Measurements from ENCODE around the gene PHOSPHO1.

Gene PHOSPHO1

DNA sequence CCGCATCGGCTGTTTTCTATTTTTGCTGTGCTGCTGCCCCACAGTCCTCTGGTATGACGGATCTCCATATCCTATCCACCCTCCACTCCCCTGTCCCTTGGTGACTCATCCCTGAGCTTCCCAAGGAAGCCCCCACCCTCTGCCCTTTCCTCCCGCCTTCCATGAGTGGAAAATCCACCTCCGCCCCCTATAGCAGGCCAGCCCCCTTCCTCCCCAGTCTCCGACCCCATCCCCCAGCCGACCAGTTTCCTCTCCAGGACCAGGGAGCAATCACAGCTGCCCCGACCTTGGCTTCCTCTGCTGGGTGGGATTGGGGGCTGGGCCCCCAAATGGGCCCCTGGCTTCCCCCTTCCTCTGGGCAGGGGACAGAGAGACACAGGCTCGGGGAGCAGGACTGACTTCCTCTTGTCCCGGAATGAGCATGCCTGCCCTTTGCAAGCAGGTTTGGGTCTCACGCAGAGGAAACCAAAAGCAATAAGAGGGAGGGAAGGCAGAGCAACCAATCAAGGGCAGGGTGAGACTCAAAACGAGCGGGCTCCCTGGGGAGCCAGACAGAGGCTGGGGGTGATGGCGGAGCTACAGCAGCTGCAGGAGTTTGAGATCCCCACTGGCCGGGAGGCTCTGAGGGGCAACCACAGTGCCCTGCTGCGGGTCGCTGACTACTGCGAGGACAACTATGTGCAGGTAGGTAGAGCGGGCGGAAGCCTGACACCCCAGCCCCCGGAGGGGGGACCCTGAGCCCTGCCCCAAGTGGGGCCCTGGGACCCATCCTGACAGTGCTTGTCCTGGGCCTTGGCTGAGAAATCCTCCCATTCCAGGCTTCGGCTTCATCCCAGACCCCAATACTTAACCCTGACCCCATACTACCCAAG is 20.2 kb downstream of the PHOSPHO1 start, which contains the start of the genes ABI3 and GNGT2:
Gene ABI3, plus strand, starts transcription at position 550 of the 872 bp plus-strand sequence. Its CDS starts 18 bp downstream, at position 568.
Gene GNGT2, minus strand, starts transcription at position 417 of the 872 bp plus-strand sequence. CDS start 3,152 bp downstream, outside the sequence.
- peaks cover 20% of the 10 kb centered on the region for H3K4me1 ChIP-seq (ENCODE audit: control insufficient read depth, insufficient read depth, low read length, poor library complexity, severe bottlenecking)
- H3K4me3 ChIP-seq (ENCODE audit: insufficient read depth, low read depth, low read length, poor library complexity, severe bottlenecking), result peak within 1 kb of the TSS; percentile 58
- H3K27me3 ChIP-seq (replicated peaks; ENCODE audit: control insufficient read depth, insufficient read depth, low read length, poor library complexity, severe bottlenecking), result no peaks in the 10 kb centered on the region
- DNase-seq, result peak in 1 of 3 donors; percentile 44
- H3K9me3 ChIP-seq (ENCODE audit: control insufficient read depth, low read length), result no peaks in the 10 kb centered on the region
- no peaks in the 10 kb centered on the region for H3K36me3 ChIP-seq (ENCODE audit: control insufficient read depth, insufficient read depth, low read length)
- H3K27ac ChIP-seq (ENCODE audit: insufficient read depth, low read length, poor library complexity, severe bottlenecking), result peak within 1 kb of the TSS; percentile 68

DNA sequence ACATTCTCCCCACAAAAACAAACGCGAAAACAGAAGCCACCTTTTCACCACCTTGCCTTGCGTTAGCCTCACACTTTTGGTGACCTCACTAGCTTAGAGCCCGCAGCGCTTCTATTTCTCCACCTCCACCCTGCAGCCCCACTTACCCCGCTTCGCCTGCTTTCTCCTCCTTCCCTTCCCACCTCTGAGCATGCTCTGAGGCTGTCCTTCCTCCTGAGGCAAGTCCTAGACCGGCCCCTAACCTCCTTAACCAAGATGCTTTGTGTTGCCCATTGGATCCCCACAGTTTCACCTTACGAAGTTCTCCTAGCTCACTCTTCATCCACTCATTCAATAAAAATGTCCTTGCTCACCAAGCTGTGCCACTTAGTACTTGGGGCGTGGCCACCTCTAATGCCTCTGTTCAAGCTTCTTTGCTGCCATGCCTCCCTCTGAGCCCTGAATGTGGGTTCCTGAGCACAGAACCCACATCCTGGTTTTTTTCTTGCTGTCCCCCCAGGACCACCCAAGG is 21.5 kb downstream of the PHOSPHO1 start:
- Histone ChIP-seq H3K27me3 (replicated peaks; ENCODE audit: control insufficient read depth, insufficient read depth, low read length, poor library complexity, severe bottlenecking) (no peaks in the 10 kb centered on the region), H3K27ac (ENCODE audit: insufficient read depth, low read length, poor library complexity, severe bottlenecking) (peak overlapping the region; percentile 68), H3K36me3 (ENCODE audit: control insufficient read depth, insufficient read depth, low read length) (no peaks in the 10 kb centered on the region), H3K4me3 (ENCODE audit: insufficient read depth, low read depth, low read length, poor library complexity, severe bottlenecking) (no peak overlapping the region), H3K4me1 (ENCODE audit: control insufficient read depth, insufficient read depth, low read length, poor library complexity, severe bottlenecking) (peaks cover 20% of the 10 kb centered on the region), H3K9me3 (ENCODE audit: control insufficient read depth, low read length) (no peaks in the 10 kb centered on the region)
- no peak for DNase-seq

DNA sequence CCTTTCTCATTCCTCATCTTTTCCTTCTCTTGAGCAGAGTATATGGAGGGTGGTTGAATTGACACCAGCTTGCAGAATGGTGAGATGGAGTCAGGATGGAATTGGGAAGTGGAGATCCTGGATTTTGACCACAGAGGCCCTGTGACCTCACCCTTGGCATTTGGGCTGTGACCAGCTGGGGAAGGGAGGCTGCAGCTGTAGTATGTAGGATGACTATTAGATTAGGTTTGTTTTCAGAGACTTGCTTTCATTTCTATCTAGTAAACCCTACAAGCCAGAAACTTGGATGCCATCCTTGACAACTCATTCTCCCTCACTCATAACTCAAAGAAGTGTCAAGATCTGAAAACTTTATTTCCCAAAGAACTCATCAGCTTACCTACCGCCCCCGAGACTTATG is 26.1 kb downstream of the PHOSPHO1 start:
- H3K4me3 ChIP-seq (ENCODE audit: insufficient read depth, low read depth, low read length, poor library complexity, severe bottlenecking), result no peak overlapping the region
- peaks cover 6% of the 10 kb centered on the region for H3K4me1 ChIP-seq (ENCODE audit: control insufficient read depth, insufficient read depth, low read length, poor library complexity, severe bottlenecking)
- H3K27ac ChIP-seq (ENCODE audit: insufficient read depth, low read length, poor library complexity, severe bottlenecking), result no peak overlapping the region
- DNase-seq, result no peak
- H3K9me3 ChIP-seq (ENCODE audit: control insufficient read depth, low read length), result no peaks in the 10 kb centered on the region
- H3K27me3 ChIP-seq (replicated peaks; ENCODE audit: control insufficient read depth, insufficient read depth, low read length, poor library complexity, severe bottlenecking), result no peaks in the 10 kb centered on the region
- H3K36me3 ChIP-seq (ENCODE audit: control insufficient read depth, insufficient read depth, low read length), result no peaks in the 10 kb centered on the region

DNA sequence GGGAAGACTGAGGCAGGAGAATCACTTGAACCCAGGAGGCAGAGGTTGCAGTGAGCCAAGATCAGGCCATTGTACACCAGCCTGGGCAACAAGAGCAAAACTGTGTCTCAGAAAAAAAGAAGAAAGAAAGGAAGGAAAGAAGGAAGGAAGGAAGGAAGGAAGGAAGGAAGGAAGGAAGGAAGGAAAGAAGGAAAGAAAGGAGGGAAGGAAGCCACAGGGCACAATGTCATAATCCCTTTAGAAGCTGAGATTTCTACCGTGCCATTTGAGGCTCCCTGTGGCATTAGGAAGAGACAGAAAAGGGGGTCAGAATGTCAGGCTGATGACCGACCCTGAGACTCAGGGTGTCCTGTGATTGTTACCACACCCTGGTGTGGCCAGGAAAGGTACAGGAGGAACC is 26.8 kb downstream of the PHOSPHO1 start:
- H3K4me3 ChIP-seq (ENCODE audit: insufficient read depth, low read depth, low read length, poor library complexity, severe bottlenecking), result no peak overlapping the region
- no peaks in the 10 kb centered on the region for H3K9me3 ChIP-seq (ENCODE audit: control insufficient read depth, low read length)
- H3K27me3 ChIP-seq (replicated peaks; ENCODE audit: control insufficient read depth, insufficient read depth, low read length, poor library complexity, severe bottlenecking), result no peaks in the 10 kb centered on the region
- H3K4me1 ChIP-seq (ENCODE audit: control insufficient read depth, insufficient read depth, low read length, poor library complexity, severe bottlenecking), result no peaks in the 10 kb centered on the region
- DNase-seq, result no peak
- no peak overlapping the region for H3K27ac ChIP-seq (ENCODE audit: insufficient read depth, low read length, poor library complexity, severe bottlenecking)
- H3K36me3 ChIP-seq (ENCODE audit: control insufficient read depth, insufficient read depth, low read length), result no peaks in the 10 kb centered on the region

DNA sequence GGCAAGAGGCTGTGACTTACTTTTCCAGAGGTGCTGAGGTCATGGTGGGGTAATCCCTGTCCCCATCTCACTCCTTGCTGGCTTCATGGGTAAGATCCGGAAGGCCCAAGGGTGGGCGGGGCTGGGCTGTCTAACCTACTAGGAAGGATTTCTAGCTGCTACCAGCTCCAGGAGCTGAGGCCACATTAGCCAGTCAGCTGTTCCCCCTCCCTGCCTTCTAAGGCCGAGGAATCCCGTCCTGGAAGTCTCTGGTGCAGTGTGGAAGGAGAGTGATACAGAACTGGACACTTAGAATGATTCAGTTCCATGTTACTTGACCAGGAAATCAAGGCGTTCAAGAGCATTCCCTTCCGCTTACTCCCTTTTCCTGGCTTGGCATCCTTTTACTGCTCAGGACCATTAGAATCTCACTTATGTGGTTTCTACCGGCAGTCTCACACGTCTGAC is 29.1 kb downstream of the PHOSPHO1 start:
- Histone ChIP-seq H3K27me3 (replicated peaks; ENCODE audit: control insufficient read depth, insufficient read depth, low read length, poor library complexity, severe bottlenecking) (no peaks in the 10 kb centered on the region), H3K9me3 (ENCODE audit: control insufficient read depth, low read length) (no peaks in the 10 kb centered on the region), H3K27ac (ENCODE audit: insufficient read depth, low read length, poor library complexity, severe bottlenecking) (no peak overlapping the region), H3K4me1 (ENCODE audit: control insufficient read depth, insufficient read depth, low read length, poor library complexity, severe bottlenecking) (no peaks in the 10 kb centered on the region), H3K4me3 (ENCODE audit: insufficient read depth, low read depth, low read length, poor library complexity, severe bottlenecking) (no peak overlapping the region), H3K36me3 (ENCODE audit: control insufficient read depth, insufficient read depth, low read length) (no peaks in the 10 kb centered on the region)
- no peak for DNase-seq

DNA sequence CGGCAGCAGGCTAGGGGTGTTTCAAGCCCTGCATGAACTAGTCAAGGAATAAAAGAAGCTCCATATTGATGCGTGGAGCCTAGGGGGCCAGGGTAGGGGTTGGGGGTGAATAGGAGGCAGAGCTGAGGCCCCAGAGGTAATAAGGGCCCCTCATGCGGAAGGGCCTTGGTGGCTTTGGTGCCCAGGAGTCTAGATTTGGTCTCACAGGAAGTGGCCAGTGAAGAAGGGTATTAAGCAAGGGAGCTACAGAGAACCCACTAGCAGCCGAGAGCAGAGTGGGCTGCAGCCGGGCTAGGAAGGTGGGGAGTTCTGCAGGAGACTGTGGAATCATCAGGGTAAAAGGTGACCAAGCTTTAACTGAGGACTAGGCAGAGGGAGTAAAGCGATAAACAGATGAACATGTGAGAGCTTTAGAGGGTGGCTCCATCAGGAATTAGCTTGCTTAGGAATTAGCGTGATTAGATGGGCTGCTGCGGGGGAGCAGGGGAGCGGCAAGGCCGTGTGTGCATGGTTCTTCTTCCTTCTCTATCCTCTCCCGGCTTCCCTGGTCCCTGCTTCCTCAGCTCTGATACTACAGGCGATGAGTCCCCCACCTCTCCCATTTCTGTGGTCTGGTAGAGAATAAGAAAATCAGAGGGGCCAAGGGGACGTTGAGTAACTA is 30.0 kb downstream of the PHOSPHO1 start:
- H3K36me3 ChIP-seq (ENCODE audit: control insufficient read depth, insufficient read depth, low read length), result no peaks in the 10 kb centered on the region

DNA sequence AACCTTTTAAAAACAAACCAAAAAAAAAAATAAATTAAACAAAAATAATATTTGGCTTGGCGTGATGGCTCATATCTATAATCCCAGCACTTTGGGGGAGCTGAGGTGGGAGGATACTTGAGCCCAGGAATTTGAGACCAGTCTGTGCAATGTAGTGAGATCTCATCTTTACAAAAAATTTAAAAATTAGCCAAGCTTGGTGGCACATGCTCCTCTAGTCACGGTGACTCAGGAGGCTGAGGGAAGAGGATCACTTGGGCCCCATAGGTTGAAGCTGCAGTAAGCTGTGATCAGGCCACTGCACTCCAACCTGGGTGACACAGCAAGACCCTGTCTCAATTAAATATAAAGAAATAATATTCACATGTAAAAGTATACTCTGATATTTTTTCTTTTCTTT is 32.4 kb downstream of the PHOSPHO1 start:
- DNase-seq, result no peak
- Histone ChIP-seq H3K27me3 (replicated peaks; ENCODE audit: control insufficient read depth, insufficient read depth, low read length, poor library complexity, severe bottlenecking) (no peaks in the 10 kb centered on the region), H3K4me1 (ENCODE audit: control insufficient read depth, insufficient read depth, low read length, poor library complexity, severe bottlenecking) (no peaks in the 10 kb centered on the region), H3K4me3 (ENCODE audit: insufficient read depth, low read depth, low read length, poor library complexity, severe bottlenecking) (no peak overlapping the region), H3K27ac (ENCODE audit: insufficient read depth, low read length, poor library complexity, severe bottlenecking) (no peak overlapping the region), H3K36me3 (ENCODE audit: control insufficient read depth, insufficient read depth, low read length) (no peaks in the 10 kb centered on the region), H3K9me3 (ENCODE audit: control insufficient read depth, low read length) (no peaks in the 10 kb centered on the region)

More for the DNA sequence above, 30.0 kb downstream of the PHOSPHO1 start:
- Histone ChIP-seq H3K27me3 (replicated peaks; ENCODE audit: control insufficient read depth, insufficient read depth, low read length, poor library complexity, severe bottlenecking) (no peaks in the 10 kb centered on the region), H3K9me3 (ENCODE audit: control insufficient read depth, low read length) (no peaks in the 10 kb centered on the region), H3K27ac (ENCODE audit: insufficient read depth, low read length, poor library complexity, severe bottlenecking) (no peak overlapping the region), H3K4me3 (ENCODE audit: insufficient read depth, low read depth, low read length, poor library complexity, severe bottlenecking) (no peak overlapping the region), H3K4me1 (ENCODE audit: control insufficient read depth, insufficient read depth, low read length, poor library complexity, severe bottlenecking) (no peaks in the 10 kb centered on the region)
- DNase-seq, result no peak

DNA sequence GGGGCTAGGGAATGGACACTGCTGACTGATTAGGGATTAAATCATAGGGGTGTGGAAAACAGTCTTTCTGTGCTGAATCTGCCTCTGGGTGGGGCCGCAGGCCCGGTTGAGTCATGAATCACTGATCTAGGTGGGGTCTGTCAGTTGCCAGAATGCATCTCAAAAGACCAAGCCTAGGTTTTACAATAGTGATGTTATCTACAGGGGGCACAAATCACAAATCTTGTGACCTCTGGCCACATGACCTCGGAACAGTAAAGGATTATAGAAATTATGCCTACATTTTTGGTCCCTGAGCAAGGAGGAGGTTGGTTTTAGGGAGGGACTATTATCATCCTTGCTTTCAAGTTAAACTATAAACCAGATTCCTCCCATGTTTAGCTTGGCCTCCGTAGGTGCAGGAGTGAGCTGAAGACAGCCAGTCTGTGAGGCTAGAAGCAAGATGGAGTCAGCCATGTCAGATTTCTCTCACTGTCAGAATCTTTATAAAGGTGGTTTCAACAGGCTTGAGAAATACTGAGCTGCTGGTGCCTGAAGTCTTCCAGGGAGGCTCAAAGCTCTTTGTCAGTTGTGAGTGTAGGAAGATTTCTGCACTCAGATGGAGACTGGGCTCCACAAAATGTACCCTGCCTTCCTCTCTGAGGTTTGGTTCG is 33.1 kb downstream of the PHOSPHO1 start:
- no peaks in the 10 kb centered on the region for H3K4me1 ChIP-seq (ENCODE audit: control insufficient read depth, insufficient read depth, low read length, poor library complexity, severe bottlenecking)
- no peaks in the 10 kb centered on the region for H3K36me3 ChIP-seq (ENCODE audit: control insufficient read depth, insufficient read depth, low read length)
- H3K9me3 ChIP-seq (ENCODE audit: control insufficient read depth, low read length), result no peaks in the 10 kb centered on the region
- H3K27ac ChIP-seq (ENCODE audit: insufficient read depth, low read length, poor library complexity, severe bottlenecking), result no peak overlapping the region
- no peak for DNase-seq
- no peaks in the 10 kb centered on the region for H3K27me3 ChIP-seq (replicated peaks; ENCODE audit: control insufficient read depth, insufficient read depth, low read length, poor library complexity, severe bottlenecking)
- H3K4me3 ChIP-seq (ENCODE audit: insufficient read depth, low read depth, low read length, poor library complexity, severe bottlenecking), result no peak overlapping the region

DNA sequence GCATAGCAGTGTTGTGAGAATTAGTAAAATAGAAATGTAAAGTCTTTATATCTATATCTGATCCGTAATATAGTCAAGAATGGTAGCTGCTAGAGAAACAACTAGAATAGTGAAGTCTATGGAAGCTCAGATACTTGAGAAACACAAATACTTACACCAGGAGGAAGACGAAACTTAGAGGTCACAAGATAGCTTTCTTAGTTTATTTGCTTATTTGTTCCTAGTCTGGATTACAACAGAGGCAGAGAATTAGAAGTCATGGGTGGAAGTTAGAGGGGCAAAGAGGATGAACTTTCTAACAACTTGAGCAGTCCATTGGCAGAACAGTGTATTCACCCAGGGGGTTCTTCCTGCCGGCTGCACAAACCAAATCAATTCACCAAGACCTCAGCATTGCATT is 34.1 kb downstream of the PHOSPHO1 start:
- Histone ChIP-seq H3K9me3 (ENCODE audit: control insufficient read depth, low read length) (no peaks in the 10 kb centered on the region), H3K27me3 (replicated peaks; ENCODE audit: control insufficient read depth, insufficient read depth, low read length, poor library complexity, severe bottlenecking) (no peaks in the 10 kb centered on the region), H3K36me3 (ENCODE audit: control insufficient read depth, insufficient read depth, low read length) (no peaks in the 10 kb centered on the region), H3K4me1 (ENCODE audit: control insufficient read depth, insufficient read depth, low read length, poor library complexity, severe bottlenecking) (no peaks in the 10 kb centered on the region), H3K27ac (ENCODE audit: insufficient read depth, low read length, poor library complexity, severe bottlenecking) (no peak overlapping the region), H3K4me3 (ENCODE audit: insufficient read depth, low read depth, low read length, poor library complexity, severe bottlenecking) (no peak overlapping the region)
- no peak for DNase-seq
